ENCODE measurements around the gene PCDHGA1.

The PCDHGA1 gene

GRCh38 chr5:141392429-141393198 lies 62.3 kb downstream of the PCDHGA1 start, which contains the start of gene PCDHGA8:
PCDHGA8 (plus strand) TSS chr5:141392633; CDS start chr5:141392814, 181 bp downstream.
- ChIA-PET CTCF (interaction anchor here (0.6 to 4.2 kb wide), 18 partner anchors 9 to 483 kb away, joined by 3 to 25 read pairs (median 4); partner anchors contain the start of genes PCDHB11, PCDHGA11, PCDHGA4 and PCDHGA5), POLR2A (no interaction called here)
- H3K4me1 ChIP-seq (ENCODE audit: control insufficient read depth, insufficient read depth, low read length), result no peaks in the 10 kb centered on the region
- no peaks in the 10 kb centered on the region for H3K36me3 ChIP-seq (ENCODE audit: control insufficient read depth in 2 of 2, insufficient read depth in 1 of 2, low read length in 2 of 2)
- no peak within 1 kb of the TSS for H3K27ac ChIP-seq (ENCODE audit: extremely low read depth, low read depth, low read length)
- H3K9me3 ChIP-seq (ENCODE audit: control insufficient read depth, insufficient read depth, low read depth, low read length), result no peaks in the 10 kb centered on the region
- TF ChIP-seq ZNF280C (tag by site-specific recombination; IDR thresholded peaks at IDR 0.05) (no peak), ZNF560 (tag by site-specific recombination; IDR thresholded peaks at IDR 0.05; ENCODE audit: borderline replicate concordance) (no peak), ZNF398 (tag by site-specific recombination; IDR thresholded peaks at IDR 0.05) (no peak), ZNF16 (tag by site-specific recombination; IDR thresholded peaks at IDR 0.05; ENCODE audit: low read depth) (no peak), ZNF654 (tag by site-specific recombination; IDR thresholded peaks at IDR 0.05; ENCODE audit: low read depth) (peak; percentile 21; the same call in 1 of the 2 replicates)
- no peak within 1 kb of the TSS for H3K4me3 ChIP-seq (ENCODE audit: low read depth, low read length)

- Histone ChIP-seq H3K4me1 (ENCODE audit: control insufficient read depth, insufficient read depth, low read length) (no peaks in the 10 kb centered on the region), H3K36me3 (ENCODE audit: control insufficient read depth in 2 of 2, insufficient read depth in 1 of 2, low read length in 2 of 2) (no peaks in the 10 kb centered on the region), H3K9me3 (ENCODE audit: control insufficient read depth, insufficient read depth, low read depth, low read length) (no peaks in the 10 kb centered on the region), H3K27ac (ENCODE audit: extremely low read depth, low read depth, low read length) (no peak overlapping the region), H3K4me3 (ENCODE audit: low read depth, low read length) (no peak overlapping the region)
- POLR2A ChIA-PET, result no interaction called here
- TF ChIP-seq ZNF311 (tag by site-specific recombination; IDR thresholded peaks at IDR 0.05; ENCODE audit: borderline replicate concordance) (no peak), SETDB1 (IDR thresholded peaks at IDR 0.05; ENCODE audit: insufficient read length, low read length) (no peak), ZBTB8A (tag by site-specific recombination; IDR thresholded peaks at IDR 0.05) (no peak), ZFHX2 (tag by site-specific recombination; conservative IDR thresholded peaks at IDR 0.05) (no peak), ZNF837 (tag by site-specific recombination; IDR thresholded peaks at IDR 0.05) (no peak), ZNF26 (tag by site-specific recombination; IDR thresholded peaks at IDR 0.05) (no peak), SCRT1 (tag by site-specific recombination; IDR thresholded peaks at IDR 0.05; ENCODE audit: borderline replicate concordance) (no peak), ZNF580 (tag by site-specific recombination; IDR thresholded peaks at IDR 0.05) (no peak), ZNF629 (tag by site-specific recombination; IDR thresholded peaks at IDR 0.05) (no peak), ZNF660 (tag by site-specific recombination; IDR thresholded peaks at IDR 0.05) (no peak), ZBTB1 (tag by site-specific recombination; IDR thresholded peaks at IDR 0.05) (no peak), PRDM6 (tag by site-specific recombination; IDR thresholded peaks at IDR 0.05) (no peak), ZBTB26 (tag by site-specific recombination; optimal IDR thresholded peaks at IDR 0.05) (no peak), ZNF791 (tag by site-specific recombination; IDR thresholded peaks at IDR 0.05) (no peak), ZNF555 (tag by site-specific recombination; conservative IDR thresholded peaks at IDR 0.05) (no peak), MEIS1 (CRISPR knock-in tag; IDR thresholded peaks at IDR 0.05; ENCODE audit: borderline replicate concordance) (no peak), CTCF (tag by site-specific recombination; IDR thresholded peaks at IDR 0.05) (no peak)
- CTCF ChIA-PET, result interaction anchor here (0.6 to 4.2 kb wide), 10 partner anchors 10 to 483 kb away, joined by 3 to 25 read pairs (median 5); partner anchors contain the start of genes PCDHGA11, PCDHGA6, PCDHGA7 and PCDHGB6
Observed at GRCh38 chr5:141393267-141393666, 63.0 kb downstream of the PCDHGA1 start.
